PFSK-1 (cell line): ENCODE data around the gene DTL.

Experiments
- FOXP2 ChIP-seq: optimal IDR thresholded peaks from 2 replicates; pipeline ENCODE3; 2011; ENCODE audit warnings: borderline replicate concordance, control low read depth, inconsistent platforms; ENCODE audit not compliant: insufficient read depth; ENCODE audit errors: extremely low read length, extremely low read depth
- POLR2AphosphoS5 ChIP-seq: IDR thresholded peaks from 2 replicates; pipeline ENCODE4 v1.6.1; 2012; ENCODE audit warnings: low read depth, mild to moderate bottlenecking, control low read depth, low read length, moderate library complexity
- SIN3A ChIP-seq: IDR thresholded peaks from 2 replicates; pipeline ENCODE4 v1.6.1; 2012; ENCODE audit warnings: mild to moderate bottlenecking, low read length, moderate library complexity, borderline replicate concordance; ENCODE audit not compliant: insufficient read depth
- TAF1 ChIP-seq: IDR thresholded peaks from 2 replicates; pipeline ENCODE4 v1.6.1; 2012; ENCODE audit warnings: low read length, control low read depth, borderline replicate concordance; ENCODE audit not compliant: insufficient read depth
- TF ChIP-seq, protein P1 (sequence below), 2 experiments: IDR thresholded peaks; 2 replicates each; pipeline versions ENCODE4 v1.6.1 to v1.8.0; 2011 to 2012; ENCODE audit warnings: low read depth in 2 of 2, low read length in 2 of 2, control low read depth in 1 of 2, inconsistent platforms in 1 of 2, mild to moderate bottlenecking in 1 of 2, moderate library complexity in 1 of 2; ENCODE audit not compliant: insufficient read depth in 1 of 2

DTL gene

DNA sequence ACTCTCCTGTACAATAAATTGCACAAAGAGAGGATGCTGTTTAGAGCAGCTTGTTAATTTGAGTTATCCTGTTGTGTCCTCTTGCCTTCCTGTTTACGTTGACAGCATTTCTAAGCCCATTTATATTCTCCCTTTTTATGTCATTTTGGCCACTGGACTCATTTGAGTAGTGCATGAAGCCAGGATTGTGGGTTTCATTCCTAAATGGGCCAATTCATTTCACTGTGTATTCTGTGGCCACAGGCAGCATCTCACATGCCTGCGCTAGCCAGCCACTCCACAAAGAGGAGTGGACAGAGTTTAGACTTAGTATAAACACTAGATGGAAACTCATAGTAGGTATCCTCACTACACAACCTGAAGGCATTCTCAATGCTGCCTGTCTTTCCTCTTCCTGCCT lies 73.4 kb downstream of the DTL start:
- TF ChIP-seq FOXP2 = no peak
- TF ChIP-seq, protein P1, sequence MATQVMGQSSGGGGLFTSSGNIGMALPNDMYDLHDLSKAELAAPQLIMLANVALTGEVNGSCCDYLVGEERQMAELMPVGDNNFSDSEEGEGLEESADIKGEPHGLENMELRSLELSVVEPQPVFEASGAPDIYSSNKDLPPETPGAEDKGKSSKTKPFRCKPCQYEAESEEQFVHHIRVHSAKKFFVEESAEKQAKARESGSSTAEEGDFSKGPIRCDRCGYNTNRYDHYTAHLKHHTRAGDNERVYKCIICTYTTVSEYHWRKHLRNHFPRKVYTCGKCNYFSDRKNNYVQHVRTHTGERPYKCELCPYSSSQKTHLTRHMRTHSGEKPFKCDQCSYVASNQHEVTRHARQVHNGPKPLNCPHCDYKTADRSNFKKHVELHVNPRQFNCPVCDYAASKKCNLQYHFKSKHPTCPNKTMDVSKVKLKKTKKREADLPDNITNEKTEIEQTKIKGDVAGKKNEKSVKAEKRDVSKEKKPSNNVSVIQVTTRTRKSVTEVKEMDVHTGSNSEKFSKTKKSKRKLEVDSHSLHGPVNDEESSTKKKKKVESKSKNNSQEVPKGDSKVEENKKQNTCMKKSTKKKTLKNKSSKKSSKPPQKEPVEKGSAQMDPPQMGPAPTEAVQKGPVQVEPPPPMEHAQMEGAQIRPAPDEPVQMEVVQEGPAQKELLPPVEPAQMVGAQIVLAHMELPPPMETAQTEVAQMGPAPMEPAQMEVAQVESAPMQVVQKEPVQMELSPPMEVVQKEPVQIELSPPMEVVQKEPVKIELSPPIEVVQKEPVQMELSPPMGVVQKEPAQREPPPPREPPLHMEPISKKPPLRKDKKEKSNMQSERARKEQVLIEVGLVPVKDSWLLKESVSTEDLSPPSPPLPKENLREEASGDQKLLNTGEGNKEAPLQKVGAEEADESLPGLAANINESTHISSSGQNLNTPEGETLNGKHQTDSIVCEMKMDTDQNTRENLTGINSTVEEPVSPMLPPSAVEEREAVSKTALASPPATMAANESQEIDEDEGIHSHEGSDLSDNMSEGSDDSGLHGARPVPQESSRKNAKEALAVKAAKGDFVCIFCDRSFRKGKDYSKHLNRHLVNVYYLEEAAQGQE (IDR thresholded peaks at IDR 0.05; ENCODE audit: insufficient read depth in 1 of 2, low read depth in 2 of 2, low read length in 2 of 2) = no peak

DNA sequence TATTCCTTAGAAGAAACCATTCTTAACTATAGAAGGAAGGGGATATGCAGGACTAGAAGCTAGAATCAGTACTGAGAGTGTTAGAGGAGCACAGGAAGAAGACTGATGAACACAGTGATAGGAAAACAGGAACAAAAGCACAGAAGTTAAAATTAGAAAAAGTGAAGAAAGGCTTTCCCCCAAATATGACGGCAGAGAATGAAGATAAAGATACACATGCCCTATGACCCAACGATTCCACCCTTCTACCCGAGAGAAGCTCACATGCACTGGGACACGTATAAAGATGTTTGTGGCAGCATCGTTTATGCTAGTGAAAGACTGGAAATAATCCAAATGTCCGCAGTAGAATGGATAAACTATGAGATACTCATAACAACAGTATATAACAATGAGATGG lies 74.2 kb downstream of the DTL start:
- TF ChIP-seq FOXP2 (no peak), SIN3A (no peak), POLR2AphosphoS5 (no peak), TAF1 (no peak)
- TF ChIP-seq, protein P1 (IDR thresholded peaks at IDR 0.05; ENCODE audit: insufficient read depth in 1 of 2, low read depth in 2 of 2, low read length in 2 of 2) = no peak

DNA sequence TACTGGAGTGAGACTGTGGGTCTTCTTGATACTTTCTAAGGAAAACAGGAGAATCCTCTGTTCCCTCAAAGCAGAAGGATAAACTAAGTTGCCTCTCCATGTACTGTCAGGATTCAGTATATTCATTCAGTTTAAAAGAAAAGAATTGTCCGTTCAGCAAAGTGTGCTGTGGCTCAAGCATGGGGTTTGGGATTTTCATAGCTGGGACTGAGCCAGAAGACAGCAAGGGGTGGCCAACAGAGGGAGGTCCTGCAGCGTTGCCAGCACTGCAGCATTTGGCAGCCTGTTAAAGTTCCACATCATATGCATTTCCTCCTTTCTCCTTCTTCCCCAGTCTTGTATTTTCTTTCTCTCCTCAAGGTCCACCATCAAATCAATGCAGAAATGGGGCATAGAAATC lies 75.1 kb downstream of the DTL start:
- TF ChIP-seq TAF1 (no peak), FOXP2 (no peak), SIN3A (no peak), POLR2AphosphoS5 (no peak)
- TF ChIP-seq, protein P1 (IDR thresholded peaks at IDR 0.05; ENCODE audit: insufficient read depth in 1 of 2, low read depth in 2 of 2, low read length in 2 of 2) = no peak

DNA sequence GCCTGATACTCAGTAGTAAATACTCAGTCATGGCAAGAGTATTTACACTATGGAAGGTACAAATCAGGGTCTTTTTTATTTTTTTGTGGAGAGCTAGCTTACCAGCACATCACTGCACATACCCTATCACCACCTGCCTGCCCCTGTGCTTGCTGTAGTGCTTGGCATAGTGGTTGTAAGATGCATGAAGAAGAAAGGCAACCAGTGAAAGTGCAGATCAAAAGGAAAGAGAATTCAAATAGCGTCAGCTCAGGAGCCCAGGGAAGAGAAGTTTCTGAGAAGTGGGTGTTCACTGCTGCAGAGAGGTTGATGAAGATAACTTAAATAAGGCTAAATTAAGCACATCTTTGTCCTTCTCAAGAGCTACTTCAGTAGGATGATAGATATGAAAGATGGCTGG lies 76.0 kb downstream of the DTL start:
- no peak for TF ChIP-seq TAF1
- TF ChIP-seq, protein P1 (IDR thresholded peaks at IDR 0.05; ENCODE audit: insufficient read depth in 1 of 2, low read depth in 2 of 2, low read length in 2 of 2) = no peak
- no peak for TF ChIP-seq SIN3A
- TF ChIP-seq FOXP2 = no peak
- TF ChIP-seq POLR2AphosphoS5 = no peak

DNA sequence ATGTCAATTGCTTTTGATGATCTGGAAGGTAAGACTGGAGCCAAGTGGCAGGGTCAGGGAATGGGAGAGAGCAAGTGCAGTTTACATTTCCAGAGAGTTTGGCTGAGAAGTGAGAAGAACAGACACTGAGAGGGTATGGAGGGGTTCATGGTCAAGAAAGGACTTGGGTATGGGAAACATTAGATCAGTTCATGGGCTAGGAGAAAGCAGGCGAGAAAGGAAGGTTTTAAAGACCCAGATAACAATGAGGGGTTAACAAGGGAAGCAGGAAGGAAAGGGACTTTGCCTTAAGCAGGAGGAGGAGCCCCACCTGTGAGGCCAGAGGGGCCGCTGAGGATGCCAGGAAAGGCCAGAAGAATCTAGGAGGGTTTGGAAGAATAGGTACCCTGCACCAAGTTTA lies 78.2 kb downstream of the DTL start:
- TF ChIP-seq POLR2AphosphoS5 = no peak
